ENCODE measurements around the gene FGF9.

The FGF9 gene

DNA sequence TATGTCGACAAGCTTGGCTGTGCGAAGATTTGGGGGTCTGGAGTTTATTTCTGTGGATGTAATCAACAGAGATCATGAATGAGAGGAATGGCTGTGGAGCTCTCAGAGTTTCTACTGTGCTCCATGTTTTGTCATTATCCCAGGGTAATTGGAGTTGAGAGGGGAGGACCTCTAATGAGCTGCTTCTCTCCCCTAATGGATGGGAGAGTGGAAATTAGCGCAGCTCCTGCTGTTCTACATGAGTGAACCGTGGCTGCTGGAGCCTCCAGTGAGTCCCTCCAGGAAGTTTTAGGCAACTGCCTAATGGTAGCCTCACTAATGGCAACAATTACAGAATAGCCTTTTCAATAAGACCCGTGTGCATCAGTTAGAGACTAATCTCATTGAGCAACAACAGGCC is 31.3 kb upstream of the FGF9 start:
- TF ChIP-seq, protein P1, sequence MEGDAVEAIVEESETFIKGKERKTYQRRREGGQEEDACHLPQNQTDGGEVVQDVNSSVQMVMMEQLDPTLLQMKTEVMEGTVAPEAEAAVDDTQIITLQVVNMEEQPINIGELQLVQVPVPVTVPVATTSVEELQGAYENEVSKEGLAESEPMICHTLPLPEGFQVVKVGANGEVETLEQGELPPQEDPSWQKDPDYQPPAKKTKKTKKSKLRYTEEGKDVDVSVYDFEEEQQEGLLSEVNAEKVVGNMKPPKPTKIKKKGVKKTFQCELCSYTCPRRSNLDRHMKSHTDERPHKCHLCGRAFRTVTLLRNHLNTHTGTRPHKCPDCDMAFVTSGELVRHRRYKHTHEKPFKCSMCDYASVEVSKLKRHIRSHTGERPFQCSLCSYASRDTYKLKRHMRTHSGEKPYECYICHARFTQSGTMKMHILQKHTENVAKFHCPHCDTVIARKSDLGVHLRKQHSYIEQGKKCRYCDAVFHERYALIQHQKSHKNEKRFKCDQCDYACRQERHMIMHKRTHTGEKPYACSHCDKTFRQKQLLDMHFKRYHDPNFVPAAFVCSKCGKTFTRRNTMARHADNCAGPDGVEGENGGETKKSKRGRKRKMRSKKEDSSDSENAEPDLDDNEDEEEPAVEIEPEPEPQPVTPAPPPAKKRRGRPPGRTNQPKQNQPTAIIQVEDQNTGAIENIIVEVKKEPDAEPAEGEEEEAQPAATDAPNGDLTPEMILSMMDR (IDR thresholded peaks at IDR 0.05) = no peak
- TF ChIP-seq ZFX (IDR thresholded peaks at IDR 0.05; ENCODE audit: borderline replicate concordance) = no peak
- H3K27ac ChIP-seq = no peak overlapping the region

DNA sequence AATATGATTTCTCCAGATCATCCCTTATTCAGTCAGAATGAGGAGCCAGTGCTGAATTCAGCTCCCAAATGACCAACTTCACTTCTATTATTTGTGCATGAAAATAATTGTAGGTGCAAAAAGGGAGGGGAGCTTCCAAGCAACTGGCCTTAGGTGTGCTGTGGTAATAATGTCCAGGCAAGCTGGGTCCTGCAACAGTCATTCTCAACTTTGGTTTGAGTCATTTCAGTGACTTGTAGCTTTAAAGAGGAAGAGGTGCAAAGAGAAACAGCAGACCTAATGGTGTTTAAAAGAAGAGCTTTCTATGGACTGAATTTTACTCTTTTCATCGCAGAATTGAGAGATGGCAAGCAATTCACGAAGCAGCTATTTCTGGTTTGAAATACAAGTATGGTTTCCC is 29.2 kb upstream of the FGF9 start:
- TF ChIP-seq ZFX (IDR thresholded peaks at IDR 0.05; ENCODE audit: borderline replicate concordance) = no peak
- TF ChIP-seq, protein P1 (IDR thresholded peaks at IDR 0.05) = no peak
- no peak overlapping the region for H3K27ac ChIP-seq

DNA sequence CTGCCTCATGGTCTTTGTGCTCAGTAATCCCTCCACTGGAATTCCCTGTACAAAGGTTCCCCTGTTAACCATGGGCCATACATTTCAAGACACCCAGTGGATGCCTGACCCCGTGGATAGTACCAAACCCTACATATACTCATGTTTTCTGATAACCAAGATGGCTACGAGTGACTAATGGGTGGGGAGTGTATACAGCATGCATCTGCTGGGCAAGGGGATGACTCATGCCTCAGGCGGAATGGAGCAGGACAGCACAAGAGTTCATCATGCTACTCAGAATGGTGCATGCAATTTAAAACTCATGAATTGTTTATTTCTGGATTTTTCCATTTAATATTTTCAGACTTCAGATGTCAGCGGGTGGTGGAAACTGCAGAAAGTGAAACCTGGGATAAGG is 13.3 kb upstream of the FGF9 start:
- TF ChIP-seq, protein P1 (IDR thresholded peaks at IDR 0.05) = no peak
- TF ChIP-seq ZFX (IDR thresholded peaks at IDR 0.05; ENCODE audit: borderline replicate concordance) = no peak
- no peak overlapping the region for H3K27ac ChIP-seq

DNA sequence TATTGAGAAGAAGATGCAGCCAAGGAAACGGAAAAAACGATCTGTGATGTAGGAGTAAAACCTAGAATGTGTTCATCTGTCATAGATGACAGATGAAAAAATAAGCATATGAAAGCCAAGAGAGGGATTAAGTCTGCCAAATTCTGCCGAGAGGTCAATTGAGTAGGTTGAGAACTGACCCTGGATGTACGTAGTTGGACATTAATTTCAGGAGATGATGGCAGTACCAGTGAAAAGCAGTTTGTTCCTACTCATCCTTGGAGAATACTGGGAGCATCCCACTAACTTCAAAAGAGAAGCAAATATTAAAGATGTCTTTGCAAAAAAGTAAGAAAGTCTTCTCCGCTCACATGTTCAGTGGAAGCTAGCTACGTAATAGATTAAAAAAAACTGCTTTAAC is 11.8 kb upstream of the FGF9 start:
- no peak for TF ChIP-seq ZFX (IDR thresholded peaks at IDR 0.05; ENCODE audit: borderline replicate concordance)
- TF ChIP-seq, protein P1 (IDR thresholded peaks at IDR 0.05) = no peak
- no peak overlapping the region for H3K27ac ChIP-seq

DNA sequence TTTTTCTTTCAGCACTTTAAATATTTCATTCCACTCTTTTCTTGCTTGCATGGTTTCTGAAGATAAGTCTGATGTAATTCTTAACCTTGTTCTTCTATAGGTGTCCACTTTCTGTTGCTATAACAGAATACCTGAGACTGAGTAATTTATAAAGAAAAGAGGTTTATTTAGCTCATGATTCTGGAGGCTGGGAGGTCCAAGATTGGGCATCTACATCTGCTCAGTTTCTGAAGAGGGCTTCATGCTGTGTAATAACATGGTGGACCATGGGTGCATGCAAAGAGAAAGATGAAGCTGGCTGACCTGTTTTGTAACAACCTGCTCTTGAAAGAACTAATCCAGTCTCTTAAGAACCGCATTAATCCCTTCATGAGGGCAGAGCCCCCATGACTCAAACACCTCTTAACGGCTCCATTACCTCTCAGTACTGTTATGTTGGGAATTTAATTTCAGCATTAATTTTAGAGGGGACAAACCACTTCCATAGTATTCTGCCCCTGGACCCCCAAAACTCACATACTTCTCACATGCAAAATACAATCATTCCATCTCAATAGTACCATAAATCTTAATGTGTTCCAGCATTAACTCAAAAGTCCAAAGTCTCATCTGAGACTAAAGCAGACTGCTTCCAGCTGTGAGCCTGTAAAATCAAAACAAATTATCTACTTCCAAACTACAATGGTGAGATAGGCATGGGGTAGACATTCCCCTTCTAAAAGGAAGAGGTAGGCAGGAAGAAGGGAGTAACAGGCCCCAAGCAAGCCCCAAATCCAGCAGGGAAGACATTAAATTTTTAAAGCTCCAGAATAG is 9.6 kb upstream of the FGF9 start:
- no peak overlapping the region for H3K27ac ChIP-seq
- no peak for TF ChIP-seq ZFX (IDR thresholded peaks at IDR 0.05; ENCODE audit: borderline replicate concordance)
- TF ChIP-seq, protein P1 (IDR thresholded peaks at IDR 0.05) = no peak

DNA sequence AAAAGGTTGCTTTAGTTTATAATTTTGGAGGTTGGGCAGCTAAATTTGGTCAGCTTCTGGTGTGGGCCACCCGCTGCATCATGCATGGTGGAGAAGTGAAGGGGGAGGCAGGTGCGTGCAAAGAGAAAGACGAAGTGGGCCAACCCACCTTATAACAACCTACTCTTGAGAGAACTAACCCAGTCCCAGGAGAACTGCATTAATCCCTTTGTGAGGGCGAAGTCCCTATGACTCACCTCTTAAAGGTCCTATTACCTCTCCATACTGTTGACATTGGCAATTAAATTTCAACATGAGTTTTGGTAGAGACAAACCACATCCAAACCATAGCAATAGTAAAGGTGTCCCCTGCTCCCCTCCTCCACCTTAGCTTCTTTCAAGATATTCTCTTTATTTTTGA is 7.7 kb upstream of the FGF9 start:
- H3K27ac ChIP-seq = no peak overlapping the region
- no peak for TF ChIP-seq ZFX (IDR thresholded peaks at IDR 0.05; ENCODE audit: borderline replicate concordance)

DNA sequence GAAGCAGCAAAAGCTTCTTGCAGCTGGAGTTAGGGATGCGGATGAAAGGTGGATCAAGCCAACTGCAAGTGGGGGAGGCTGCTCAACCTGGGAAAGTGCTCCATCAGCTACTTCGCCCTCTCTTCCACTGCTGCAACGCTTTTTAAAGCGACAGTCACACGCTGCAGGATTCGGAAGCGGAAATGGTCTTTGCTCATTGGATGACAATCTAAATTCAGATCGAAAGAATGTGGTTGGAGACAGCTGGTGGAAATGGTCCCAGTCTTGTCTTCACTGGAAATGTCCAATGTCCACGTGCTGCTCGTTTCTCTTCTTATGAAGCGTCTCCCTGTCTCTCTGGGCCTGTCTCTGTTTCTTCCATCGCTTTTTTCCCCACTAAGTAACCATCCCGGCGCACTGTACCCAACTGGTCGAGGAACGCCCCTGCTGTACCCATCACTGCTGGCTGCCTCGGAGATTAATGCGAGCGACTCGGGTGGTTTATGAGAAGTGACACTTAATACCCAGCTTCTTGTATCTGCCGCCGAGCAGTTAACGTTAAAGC is 2.1 kb upstream of the FGF9 start:
- no peak overlapping the region for H3K27ac ChIP-seq
- TF ChIP-seq ZFX (IDR thresholded peaks at IDR 0.05; ENCODE audit: borderline replicate concordance) = no peak
- TF ChIP-seq, protein P1 (IDR thresholded peaks at IDR 0.05) = no peak
